GM21528 (cell line): ENCODE data around the gene MDM4.

Experiments used
- ATAC-seq: cut with Tn5 transposase; IDR thresholded peaks from one replicate; pipeline ENCODE4 v1.9.1; 2021; ENCODE audit warnings: mild to moderate bottlenecking, moderate library complexity; ENCODE audit not compliant: unreplicated experiment, low FRiP score

The MDM4 gene

GRCh38 chr1:204600968-204601367, 84.8 kb downstream of the MDM4 start:
- ATAC-seq, result no peak

- ATAC-seq, result no peak
These were observed 85.9 kb downstream of the MDM4 start for GRCh38 chr1:204602111-204602579.

GRCh38 chr1:204602871-204603542, 86.8 kb downstream of the MDM4 start:
- ATAC-seq, result no peak

GRCh38 chr1:204605791-204606190, 89.6 kb downstream of the MDM4 start:
- no peak for ATAC-seq
